ENCODE data around the gene USP30. TPM values are rescaled to one million over a fixed set of nuclear protein-coding genes. Genes with fewer than 3 reads are reported as not detected.

USP30 gene
- polyA plus RNA-seq, 1 experiment = 18.2 TPM

DNA sequence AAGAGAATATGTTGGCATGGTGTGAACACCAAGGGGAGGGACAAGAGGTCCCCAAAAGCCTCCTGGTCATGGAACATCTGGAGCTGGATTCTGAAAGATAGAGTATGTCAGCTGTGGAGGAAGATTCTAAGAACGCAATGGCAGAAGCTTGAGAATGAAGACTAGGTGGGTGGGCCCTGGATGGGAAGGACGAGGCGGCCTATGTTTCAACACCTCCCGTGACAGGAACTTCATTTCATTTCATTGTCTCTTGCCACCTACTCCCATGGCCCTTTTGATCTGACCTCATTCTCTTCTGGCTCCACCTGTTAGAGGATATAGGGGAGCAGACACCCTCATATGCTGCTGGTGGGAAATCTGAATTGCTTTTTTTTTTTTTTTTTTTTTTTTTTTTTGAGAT lies 48.4 kb downstream of the USP30 start:
- H3K9me3 ChIP-seq (ENCODE audit: control insufficient read depth, insufficient read depth, low read length) = no peaks in the 10 kb centered on the region
- no peak overlapping the region for H3K4me3 ChIP-seq (ENCODE audit: low read depth, low read length)
- H3K27ac ChIP-seq (ENCODE audit: low read depth, low read length) = no peak overlapping the region
- TF ChIP-seq, protein P1, sequence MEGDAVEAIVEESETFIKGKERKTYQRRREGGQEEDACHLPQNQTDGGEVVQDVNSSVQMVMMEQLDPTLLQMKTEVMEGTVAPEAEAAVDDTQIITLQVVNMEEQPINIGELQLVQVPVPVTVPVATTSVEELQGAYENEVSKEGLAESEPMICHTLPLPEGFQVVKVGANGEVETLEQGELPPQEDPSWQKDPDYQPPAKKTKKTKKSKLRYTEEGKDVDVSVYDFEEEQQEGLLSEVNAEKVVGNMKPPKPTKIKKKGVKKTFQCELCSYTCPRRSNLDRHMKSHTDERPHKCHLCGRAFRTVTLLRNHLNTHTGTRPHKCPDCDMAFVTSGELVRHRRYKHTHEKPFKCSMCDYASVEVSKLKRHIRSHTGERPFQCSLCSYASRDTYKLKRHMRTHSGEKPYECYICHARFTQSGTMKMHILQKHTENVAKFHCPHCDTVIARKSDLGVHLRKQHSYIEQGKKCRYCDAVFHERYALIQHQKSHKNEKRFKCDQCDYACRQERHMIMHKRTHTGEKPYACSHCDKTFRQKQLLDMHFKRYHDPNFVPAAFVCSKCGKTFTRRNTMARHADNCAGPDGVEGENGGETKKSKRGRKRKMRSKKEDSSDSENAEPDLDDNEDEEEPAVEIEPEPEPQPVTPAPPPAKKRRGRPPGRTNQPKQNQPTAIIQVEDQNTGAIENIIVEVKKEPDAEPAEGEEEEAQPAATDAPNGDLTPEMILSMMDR (IDR thresholded peaks at IDR 0.05; ENCODE audit: low read depth, low read length) = no peak
- H3K27me3 ChIP-seq (ENCODE audit: control insufficient read depth, insufficient read depth, low read length) = no peaks in the 10 kb centered on the region
- no peak for DNase-seq (ENCODE audit: low read depth, low spot score)
- POLR2A ChIA-PET = interaction anchor here (0.5 kb wide), 1 partner anchor 10 kb away, joined by 3 read pairs; no protein-coding TSS in a partner anchor
- CTCF ChIA-PET = interaction anchor here (3.5 to 3.9 kb wide), 2 partner anchors 12 to 285 kb away, joined by 14 to 57 read pairs; no protein-coding TSS in a partner anchor

DNA sequence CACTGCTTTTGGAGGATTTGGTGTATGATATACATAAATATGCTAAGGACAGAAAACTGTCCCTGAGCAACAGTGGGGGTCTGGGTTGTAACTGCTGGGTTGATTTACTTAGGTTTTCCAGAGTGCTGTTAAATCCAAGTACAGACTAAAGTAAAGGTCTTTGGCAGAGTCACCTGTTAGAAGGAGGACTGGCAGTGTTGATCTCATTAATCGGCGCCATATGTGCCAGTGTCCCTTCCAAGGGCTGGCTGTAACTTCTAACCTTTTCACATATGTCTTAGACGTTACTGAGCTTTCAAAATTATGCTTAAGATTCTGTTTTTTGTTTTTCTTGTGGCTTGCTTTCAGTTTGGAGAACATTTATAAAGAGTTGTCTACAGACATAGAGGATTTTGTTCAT lies 50.1 kb downstream of the USP30 start:
- no peaks in the 10 kb centered on the region for H3K9me3 ChIP-seq (ENCODE audit: control insufficient read depth, insufficient read depth, low read length)
- POLR2A ChIA-PET = no interaction called here
- no peaks in the 10 kb centered on the region for H3K27me3 ChIP-seq (ENCODE audit: control insufficient read depth, insufficient read depth, low read length)
- H3K4me3 ChIP-seq (ENCODE audit: low read depth, low read length) = no peak overlapping the region
- TF ChIP-seq, protein P1 (IDR thresholded peaks at IDR 0.05; ENCODE audit: low read depth, low read length) = no peak
- no peak overlapping the region for H3K27ac ChIP-seq (ENCODE audit: low read depth, low read length)
- CTCF ChIA-PET = interaction anchor here (1.8 to 2.4 kb wide), 2 partner anchors 9 to 10 kb away, joined by 5 to 24 read pairs; partner anchors contain the start of gene ALKBH2
- no peak for DNase-seq (ENCODE audit: low read depth, low spot score)

DNA sequence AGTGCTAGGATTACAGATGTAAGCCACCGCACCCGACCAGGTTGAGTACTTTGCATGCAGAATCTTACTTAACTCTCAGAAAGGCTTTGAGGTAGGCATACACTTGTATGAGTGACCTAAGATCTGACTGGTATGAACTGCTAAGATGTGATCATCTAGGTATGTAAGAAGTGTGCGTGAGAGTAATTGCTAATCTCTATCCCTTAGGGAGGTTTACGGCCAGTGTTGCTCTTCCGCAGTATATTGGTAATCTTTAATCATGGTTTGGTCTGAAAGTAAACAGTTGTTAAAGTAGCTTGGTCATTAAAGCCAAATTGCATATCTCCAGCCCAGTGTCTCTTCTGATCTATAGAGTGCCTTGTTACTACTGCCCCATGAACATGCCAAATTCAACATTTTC lies 52.8 kb downstream of the USP30 start:
- CTCF ChIA-PET = no interaction called here
- Histone ChIP-seq H3K9me3 (ENCODE audit: control insufficient read depth, insufficient read depth, low read length) (no peaks in the 10 kb centered on the region), H3K4me3 (ENCODE audit: low read depth, low read length) (no peak overlapping the region), H3K27me3 (ENCODE audit: control insufficient read depth, insufficient read depth, low read length) (no peaks in the 10 kb centered on the region), H3K27ac (ENCODE audit: low read depth, low read length) (no peak overlapping the region)
- TF ChIP-seq, protein P1 (IDR thresholded peaks at IDR 0.05; ENCODE audit: low read depth, low read length) = no peak
- no peak for DNase-seq (ENCODE audit: low read depth, low spot score)
- POLR2A ChIA-PET = no interaction called here

DNA sequence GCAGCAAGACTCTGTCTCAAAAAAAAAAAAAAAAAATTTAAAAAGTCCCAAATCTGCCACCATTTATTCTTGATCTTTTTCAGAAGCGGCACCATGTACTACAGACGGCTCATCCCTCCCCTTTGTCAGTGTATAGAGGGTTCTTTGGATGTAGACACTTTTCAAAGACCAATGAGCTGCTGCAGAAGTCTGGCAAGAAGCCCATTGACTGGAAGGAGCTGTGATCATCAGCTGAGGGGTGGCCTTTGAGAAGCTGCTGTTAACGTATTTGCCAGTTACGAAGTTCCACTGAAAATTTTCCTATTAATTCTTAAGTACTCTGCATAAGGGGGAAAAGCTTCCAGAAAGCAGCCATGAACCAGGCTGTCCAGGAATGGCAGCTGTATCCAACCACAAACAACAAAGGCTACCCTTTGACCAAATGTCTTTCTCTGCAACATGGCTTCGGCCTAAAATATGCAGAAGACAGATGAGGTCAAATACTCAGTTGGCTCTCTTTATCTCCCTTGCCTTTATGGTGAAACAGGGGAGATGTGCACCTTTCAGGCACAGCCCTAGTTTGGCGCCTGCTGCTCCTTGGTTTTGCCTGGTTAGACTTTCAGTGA lies 57.5 kb downstream of the USP30 start:
- TF ChIP-seq, protein P1 (IDR thresholded peaks at IDR 0.05; ENCODE audit: low read depth, low read length) = no peak
- ChIA-PET CTCF (interaction anchor here (0.6 to 1.8 kb wide), 3 partner anchors 15 to 284 kb away, joined by 4 to 9 read pairs (median 6); no protein-coding TSS in a partner anchor), POLR2A (interaction anchor here (0.7 kb wide), 1 partner anchor 9 kb away, joined by 3 read pairs; no protein-coding TSS in a partner anchor)
- H3K4me3 ChIP-seq (ENCODE audit: low read depth, low read length) = no peak overlapping the region
- no peak overlapping the region for H3K27ac ChIP-seq (ENCODE audit: low read depth, low read length)
- H3K9me3 ChIP-seq (ENCODE audit: control insufficient read depth, insufficient read depth, low read length) = no peaks in the 10 kb centered on the region
- DNase-seq (ENCODE audit: low read depth, low spot score) = no peak
- H3K27me3 ChIP-seq (ENCODE audit: control insufficient read depth, insufficient read depth, low read length) = no peaks in the 10 kb centered on the region

DNA sequence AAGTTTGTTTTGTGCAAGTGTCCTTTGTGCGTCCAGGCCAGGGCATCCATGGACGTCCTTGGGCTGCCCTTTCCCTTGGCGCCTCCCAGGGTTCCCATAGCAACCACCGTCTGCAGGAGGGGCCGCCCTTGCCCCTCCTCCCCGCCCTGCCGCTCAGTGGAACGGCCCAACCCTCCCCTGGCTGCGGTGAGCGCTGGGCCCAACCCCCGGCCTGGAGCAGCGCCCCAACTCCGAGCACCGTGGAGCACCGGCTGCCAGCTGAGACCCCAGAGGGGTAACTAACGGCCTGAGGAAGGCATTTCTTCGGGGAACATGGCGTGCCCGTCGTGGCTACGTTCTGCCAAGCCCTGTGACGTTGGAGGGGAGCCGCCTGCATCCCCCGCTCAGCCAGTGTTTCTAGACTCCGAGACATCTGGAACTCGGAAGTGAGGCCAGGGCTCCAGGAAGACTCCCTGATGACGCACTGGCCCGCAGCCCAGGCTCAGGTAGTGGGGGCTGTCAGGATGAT lies 58.7 kb downstream of the USP30 start:
- Histone ChIP-seq H3K4me3 (ENCODE audit: low read depth, low read length) (peak overlapping the region; percentile 71), H3K9me3 (ENCODE audit: control insufficient read depth, insufficient read depth, low read length) (no peaks in the 10 kb centered on the region), H3K27ac (ENCODE audit: low read depth, low read length) (peak overlapping the region; percentile 81), H3K27me3 (ENCODE audit: control insufficient read depth, insufficient read depth, low read length) (no peaks in the 10 kb centered on the region)
- POLR2A ChIA-PET = no interaction called here
- no peak for DNase-seq (ENCODE audit: low read depth, low spot score)
- TF ChIP-seq, protein P1 (IDR thresholded peaks at IDR 0.05; ENCODE audit: low read depth, low read length) = no peak
- CTCF ChIA-PET = interaction anchor here (0.5 to 2.6 kb wide), 29 partner anchors 9 to 868 kb away, joined by 3 to 57 read pairs (median 9); partner anchors contain the start of gene SVOP

Data from AG04450 (cell line).